Glomerular endothelial cell (primary cell): Measurements from ENCODE around the gene ARGLU1. TPM values are rescaled to one million over a fixed set of nuclear protein-coding genes. Genes with fewer than 3 reads are reported as not detected.

ENCODE experiments used
- DNase-seq: peaks from one replicate; pipeline ENCODE4 v3.0.0-alpha.2; 2011; ENCODE audit warnings: low read depth, low spot score; ENCODE audit errors: extremely low read depth
- total RNA-seq: library from RNA; depleted of rRNA; stranded (reverse); fragments of >200 nt; gene quantifications from 2 replicates; pipeline ENCODE4 v1.2.3, GENCODE V29; 2015

The ARGLU1 gene
- total RNA-seq, 1 donor from 2014 or later: 91.2 TPM

DNA sequence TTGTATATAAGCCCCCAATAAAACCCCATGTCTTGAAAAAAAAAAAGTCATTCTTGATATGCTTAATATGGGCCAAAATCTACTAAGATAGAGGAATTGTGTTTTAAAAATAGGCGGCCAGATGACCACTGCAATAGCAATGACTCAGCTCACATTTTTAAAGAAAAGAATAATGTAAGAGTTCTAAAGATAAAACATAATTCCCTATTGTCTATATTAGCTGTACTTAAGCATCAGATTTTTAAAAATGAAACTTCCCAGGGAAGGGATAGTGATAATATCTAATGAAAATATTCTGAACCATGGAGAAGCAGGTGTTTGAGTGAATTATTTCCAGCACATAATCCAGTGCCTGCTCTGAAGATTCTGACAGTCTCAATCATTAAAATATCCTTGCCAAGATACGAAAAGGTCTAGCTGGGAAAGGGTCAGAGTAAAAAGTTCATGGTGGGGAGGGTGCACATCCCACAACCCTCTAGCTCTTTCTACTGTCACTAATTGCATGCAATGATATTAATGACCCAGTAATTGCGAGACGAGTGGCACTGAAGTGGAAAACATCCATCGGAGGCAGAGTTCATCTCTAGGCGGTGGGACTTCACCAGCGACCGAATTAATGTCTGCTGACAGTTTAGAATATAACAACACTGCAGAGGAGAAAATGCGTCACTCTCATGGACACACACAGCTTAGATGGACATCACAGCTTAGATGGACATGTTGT lies 64.0 kb downstream of the ARGLU1 start:
- no peak for DNase-seq

DNA sequence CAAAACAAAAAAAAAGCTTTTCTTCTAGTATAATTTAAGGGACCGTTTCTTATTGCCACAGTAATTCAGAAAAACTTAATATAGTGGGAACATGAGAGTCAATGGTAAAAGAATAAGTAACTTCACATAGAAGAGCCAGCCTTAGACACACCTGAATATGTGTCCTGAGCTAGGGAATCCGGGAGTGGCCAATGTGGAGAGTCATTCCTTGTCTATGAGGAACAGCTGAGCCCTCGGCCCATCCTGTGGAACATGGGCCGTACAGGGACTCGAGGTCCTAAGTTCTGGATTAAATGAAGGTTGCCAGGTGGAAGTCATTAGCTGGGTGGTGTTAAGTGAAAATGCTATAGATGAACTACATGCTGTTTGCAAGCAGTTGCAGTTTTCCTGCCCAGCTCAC lies 64.7 kb downstream of the ARGLU1 start:
- no peak for DNase-seq

DNA sequence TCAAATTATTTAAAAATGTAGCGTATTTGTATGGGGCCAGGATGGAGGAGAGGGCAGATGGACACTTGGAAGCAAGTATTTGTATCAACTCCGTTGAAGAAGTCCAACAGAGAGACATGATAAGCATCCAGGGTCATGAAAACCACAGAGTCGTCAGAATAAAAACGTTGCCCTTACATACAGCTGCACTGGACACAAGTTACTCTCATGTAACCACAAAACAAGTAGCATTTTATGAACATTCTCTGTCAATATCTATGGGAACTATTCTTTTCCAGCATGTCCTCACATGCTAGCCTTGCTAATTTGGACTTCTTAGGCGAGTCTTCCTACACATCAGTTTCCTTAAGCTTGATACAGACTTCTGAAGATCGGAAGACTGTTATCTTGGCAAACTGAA lies 67.5 kb downstream of the ARGLU1 start:
- DNase-seq: no peak

DNA sequence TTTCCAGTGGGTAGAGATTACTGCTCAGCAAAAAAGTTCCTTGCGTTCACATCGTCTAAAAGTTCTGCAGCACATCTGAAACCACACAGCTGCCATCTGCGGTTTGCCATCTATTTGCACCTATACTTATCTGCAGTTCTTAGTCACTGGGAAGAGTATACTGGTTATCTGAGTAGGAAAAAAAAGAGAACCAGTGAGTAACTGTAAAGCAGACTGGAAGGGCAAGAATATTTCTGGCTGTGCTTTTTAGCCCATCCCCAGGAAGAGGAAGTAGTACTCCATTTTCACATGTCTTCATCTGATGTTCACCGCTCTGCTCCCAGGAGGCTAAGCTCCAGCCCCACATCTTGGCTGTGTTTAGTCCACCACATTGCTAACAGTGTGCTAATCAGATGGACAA lies 68.0 kb downstream of the ARGLU1 start:
- DNase-seq: no peak

DNA sequence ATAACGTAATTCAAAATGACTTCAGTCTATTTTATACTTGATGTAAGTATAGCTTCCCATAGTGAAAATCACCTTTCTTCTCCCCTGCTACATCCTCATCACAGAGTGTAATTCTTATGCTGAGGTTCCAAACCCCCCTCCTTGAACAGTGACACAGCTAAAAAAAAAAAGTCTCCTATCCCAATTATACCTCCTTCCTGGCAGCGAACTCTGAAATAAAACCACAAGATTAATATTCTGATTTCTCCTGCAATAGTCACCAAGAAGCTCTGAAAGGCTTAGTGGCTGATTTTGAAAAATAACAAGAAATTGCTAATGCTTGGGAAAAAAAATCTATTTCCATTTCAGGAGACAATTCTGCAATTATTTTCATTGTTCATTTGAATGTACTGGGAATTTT lies 68.8 kb downstream of the ARGLU1 start:
- DNase-seq: no peak

DNA sequence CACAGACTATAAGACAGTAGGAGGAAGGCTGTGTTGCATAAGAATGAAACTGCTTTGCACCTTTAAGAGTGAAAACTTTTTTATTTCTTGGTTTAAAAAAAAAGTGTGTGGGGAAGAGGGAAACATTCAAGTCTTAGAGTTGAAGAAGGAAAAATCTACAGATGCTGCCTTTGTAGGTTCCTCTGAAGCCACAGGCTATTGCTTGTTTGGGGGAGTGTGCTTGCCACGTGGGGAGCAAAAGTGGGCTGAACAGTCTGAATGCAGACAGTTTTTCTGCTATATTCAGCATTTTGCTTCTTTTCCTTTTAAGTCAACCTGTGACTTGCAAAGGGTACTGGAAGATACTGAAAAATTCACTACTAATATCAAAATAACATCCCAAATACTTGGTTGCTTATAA lies 69.4 kb downstream of the ARGLU1 start:
- no peak for DNase-seq

DNA sequence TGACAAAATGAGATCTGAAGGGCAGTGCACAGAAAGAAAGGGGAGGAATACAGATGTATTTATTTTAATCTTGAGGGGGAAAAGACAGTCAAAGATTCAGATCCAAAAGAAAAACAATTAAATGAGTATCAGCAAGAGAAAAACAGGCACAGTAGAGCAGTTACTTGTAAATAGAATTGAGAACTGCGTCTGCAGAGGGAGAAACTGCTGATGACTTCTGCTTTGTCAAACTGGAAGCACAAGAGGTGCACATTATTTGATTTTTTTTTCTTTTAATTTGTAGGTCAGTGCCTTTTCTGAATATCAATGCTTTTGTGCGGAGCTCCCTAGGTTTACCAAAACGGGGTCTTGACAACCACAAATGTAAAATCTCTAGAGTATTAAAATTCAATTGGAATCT lies 69.8 kb downstream of the ARGLU1 start:
- no peak for DNase-seq

DNA sequence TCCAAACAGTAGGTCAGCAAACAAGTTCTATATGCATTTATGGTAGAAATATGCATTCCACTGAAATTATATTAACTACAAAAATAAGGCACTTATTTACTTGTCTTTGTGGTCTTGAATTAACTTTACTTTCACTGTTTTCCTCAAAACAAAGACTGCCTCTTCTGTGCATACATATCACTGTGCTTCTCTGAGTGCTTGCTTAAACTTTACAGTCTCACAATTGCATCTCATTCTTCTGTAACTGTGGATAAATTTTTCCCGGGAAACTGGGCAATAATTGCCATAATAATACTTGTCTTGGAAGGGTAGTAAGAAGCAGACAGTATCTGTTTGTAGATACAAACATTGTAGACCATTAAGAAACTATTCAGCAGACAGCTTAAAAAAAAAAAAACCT lies 70.9 kb downstream of the ARGLU1 start:
- DNase-seq: no peak

DNA sequence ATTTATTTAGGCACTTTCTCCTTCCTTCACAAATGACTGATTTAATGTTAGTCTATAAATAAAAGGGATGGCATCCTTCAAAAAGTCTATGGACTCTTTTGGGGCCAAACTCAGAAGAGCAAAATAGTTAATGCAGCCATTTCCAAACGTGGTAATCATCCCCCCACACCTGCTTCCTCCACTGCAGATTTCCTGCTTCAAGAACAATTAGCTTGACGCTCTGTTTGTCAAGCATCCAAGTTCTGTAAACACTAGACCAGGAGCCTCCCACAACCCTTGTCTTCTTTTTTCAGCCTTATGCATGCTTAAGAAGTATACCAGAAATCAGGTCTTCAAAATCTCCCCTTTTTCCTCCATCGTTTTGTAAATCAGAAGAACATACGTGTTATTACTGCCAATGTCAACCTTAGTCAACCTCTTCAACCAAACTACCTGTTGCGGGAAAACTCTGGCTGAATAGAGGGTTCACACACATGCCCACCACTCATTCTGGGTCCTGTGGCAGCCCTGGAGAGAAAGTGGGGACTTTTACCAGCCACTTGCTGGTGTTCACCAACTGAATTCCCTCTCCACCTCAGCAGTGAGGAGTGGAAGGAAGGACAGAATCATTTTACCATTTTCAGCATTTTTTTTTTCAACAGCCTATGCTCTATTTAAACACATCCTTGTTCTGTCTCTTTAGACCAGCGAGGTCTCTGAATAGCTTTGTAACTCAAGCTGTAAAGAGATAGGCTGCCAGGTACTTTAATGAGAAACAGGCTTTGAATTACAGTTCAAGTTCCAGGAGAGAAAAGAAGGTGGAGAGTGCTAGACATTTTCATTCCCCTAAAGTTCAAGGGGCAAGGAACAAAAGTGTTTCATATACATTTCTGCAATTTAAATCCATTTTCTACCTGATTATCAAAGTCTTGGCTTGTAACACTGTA lies 71.6 kb downstream of the ARGLU1 start:
- DNase-seq: peak; percentile 96

DNA sequence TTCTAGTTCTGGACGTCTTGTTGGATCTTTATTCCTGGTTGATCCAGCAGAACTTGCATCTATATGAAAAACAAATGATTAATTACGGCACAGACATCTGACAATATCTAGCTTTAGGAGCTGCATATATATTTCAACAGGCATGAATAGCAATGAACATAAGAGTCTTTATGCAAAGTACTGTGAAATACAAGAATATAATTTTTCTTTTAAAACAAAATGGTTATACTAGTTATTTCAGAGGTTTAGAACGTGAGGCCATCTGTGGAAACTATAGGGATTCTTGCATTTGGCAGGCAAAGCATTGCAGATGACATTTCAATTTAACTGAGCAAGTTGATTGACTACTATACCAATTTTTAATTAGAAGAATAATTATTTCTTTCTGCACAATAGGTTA lies 73.0 kb downstream of the ARGLU1 start:
- no peak for DNase-seq

DNA sequence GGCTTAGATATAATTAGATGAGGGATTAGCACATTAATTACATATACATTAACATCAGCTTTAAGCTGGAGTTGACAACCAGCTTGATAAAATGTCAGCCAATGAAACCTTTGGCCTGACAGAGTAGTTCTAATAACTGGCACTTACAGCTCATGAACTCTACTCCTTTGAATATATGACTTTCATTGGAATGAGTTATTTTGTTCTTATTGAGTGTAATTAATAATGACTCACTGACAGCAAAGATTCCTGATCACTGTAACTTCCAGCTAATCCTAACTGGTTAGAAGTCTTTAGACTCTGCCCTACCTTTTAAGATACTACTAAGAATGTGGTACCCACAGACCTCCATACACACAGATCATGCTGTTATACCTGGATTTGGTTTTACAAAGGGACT lies 73.4 kb downstream of the ARGLU1 start:
- no peak for DNase-seq

DNA sequence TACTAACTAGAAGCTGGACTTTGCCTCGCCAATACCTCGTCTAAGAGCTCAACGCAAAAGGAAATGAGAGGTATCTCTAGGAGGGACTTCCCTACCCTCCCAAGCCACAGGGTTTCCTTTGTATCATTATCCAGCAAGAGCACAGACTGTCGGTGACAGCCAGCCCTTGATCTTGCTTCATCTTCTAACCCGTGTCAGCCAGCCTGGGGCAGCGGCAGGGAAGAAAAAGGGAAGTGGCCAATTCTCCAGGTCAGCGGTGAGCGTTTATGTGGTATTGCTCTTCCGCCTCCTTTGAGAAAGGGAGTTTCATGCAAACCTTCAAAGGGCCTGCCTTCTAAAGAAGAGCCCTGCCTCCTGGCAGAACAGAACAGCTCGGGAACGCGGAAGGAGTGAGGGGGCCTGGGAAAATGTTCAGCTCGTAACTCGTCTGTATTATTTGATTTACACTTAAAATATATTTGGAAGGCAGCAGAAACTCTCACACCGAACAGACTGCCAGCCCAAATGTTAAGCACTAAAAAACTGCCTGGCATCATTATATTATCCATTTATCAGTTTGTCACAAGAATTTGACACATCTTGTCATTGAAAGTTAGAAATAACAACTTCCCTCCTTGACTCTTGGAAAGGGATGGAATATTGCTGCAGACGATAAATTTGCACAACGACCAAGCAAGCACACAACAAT lies 74.3 kb downstream of the ARGLU1 start:
- no peak for DNase-seq

DNA sequence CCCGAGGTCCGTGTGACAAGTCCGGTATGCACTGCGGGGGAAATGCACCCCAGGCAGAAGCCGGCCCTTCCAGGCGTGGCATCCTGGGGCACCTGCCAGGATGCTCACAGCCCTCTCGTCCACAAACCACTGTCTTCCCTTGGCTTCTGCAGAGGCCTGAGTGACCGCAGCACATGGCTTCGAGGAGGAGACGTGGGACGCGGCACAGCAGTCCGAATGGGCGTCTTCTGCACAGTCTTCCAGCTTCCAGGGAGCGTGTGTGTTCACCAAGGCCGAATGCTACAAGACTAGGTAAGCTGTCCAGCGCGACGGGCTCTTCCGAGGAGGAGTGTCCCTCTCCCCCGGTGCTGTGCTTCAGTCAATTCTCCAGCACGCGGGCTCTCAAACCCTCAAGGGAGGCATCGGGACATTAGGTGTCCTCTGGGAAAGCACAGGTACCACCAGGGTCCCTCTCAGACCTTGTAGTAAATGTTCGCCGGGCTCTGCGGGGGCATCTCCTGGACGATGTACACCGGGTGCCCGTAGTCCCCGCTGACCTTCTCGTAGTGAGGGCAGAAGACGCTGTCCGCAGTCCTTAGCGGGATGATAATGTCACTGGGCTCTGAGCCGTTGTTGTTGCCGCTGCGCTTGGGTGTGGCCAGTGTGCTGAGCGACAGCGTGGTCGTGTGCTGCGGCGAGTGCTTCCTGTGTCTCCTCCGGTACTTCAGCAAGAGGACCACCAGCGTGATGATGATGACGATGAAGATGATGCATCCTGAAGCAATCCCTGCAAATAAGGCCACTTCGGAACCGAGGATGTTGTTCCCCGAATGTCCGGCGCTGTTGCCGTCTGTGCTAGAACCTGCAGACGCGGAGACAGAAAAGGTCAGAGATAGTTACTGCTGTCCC lies 75.1 kb downstream of the ARGLU1 start:
- DNase-seq: no peak

DNA sequence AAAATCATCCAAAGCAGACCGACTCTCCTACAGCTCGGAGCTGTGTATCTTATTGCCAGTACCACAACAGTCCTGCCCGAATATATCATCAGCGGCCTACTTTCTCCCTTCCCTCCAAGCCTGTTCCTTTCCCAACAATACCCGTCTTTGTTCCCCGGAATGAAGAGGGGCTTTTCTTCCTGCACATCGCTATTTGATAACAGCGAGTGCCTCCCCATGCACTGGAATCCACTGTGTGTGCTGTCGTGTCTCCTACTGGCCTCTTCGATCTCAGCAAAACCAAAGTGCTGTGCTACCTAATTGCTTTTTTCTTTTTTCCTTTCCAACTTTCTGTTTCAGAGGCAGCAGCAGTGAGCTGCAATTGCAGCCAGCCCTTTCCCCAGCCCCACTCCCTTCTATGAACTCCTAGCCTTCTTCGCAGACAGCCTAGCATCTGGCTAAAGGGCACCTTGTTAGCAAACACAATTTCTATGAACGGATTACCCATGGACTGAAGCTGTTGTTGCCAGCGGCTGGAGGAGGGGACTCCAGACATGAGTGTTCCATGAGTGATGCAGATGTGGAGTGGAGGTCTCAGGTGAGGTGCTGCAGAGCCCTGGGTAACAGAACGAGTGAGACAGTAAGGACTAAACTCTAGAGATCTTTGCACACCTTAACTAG lies 75.9 kb downstream of the ARGLU1 start:
- DNase-seq: no peak

Other genes starting within 250 kb of the ARGLU1 start
- 62.0 and 164 TPM in 2 replicates for gene EFNB2, start 32.5 kb downstream of the ARGLU1 start, total RNA-seq